HepG2 (cell line): ENCODE data around the gene OSBPL8. TPM values are rescaled to one million over a fixed set of nuclear protein-coding genes. Genes with fewer than 3 reads are reported as not detected.

Source experiments
- ATAC-seq: fragments of 200-7000 bp; cut with Tn5 transposase; 3 replicates; pipeline ENCODE4 v1.9.1; 2020; ENCODE audit warnings: mild to moderate bottlenecking, moderate library complexity
- BruUV-seq: library from RNA; stranded (reverse); fragments of 400-500 nt; replicated peaks from 2 replicates; lab custom pipeline; 2021; lab: Mats Ljungman, UMichigan
- CTCF ChIA-PET: fragments of 300-600 bp; formaldehyde crosslinking; extraction: SDS; loops from one replicate; lab custom pipeline; 2021; ENCODE audit warnings: low total read pairs, inconsistent platforms, low intra/inter-chr PET ratio; lab: Yijun Ruan, JAX
- POLR2A ChIA-PET: fragments of 350-600 bp; sonication (Branson Sonifier 250); formaldehyde crosslinking; loops from one replicate; lab custom pipeline; 2020; ENCODE audit warnings: antibody characterized with exemption, inconsistent platforms; lab: Yijun Ruan, JAX
- DNase-seq: peaks from one replicate; pipeline ENCODE4 v3.0.0-alpha.2; 2015; ENCODE audit warnings: low spot score
- FAIRE-seq: peaks from 3 replicates; lab custom pipeline; 2011; peaks lifted over from hg19 to GRCh38; lab: Jason Lieb, UNC
- H2AFZ ChIP-seq: one replicate; pipeline ENCODE4 v1.6.1; 2011; ENCODE audit warnings: low read length, inconsistent platforms
- H3K27ac ChIP-seq: fragments of 300-600 bp; 3 replicates; pipeline ENCODE4 v1.8.0; 2011; ENCODE audit warnings: mixed run types, mild to moderate bottlenecking, mixed read lengths, low read length, inconsistent platforms; ENCODE audit not compliant: insufficient read depth; ENCODE audit errors: extremely low read length
- H3K27me3 ChIP-seq, 2 experiments: fragments of 200-600 bp in 1 of 2; 2 replicates in 1 of 2; 3 replicates in 1 of 2; pipeline versions ENCODE4 v1.6.0 to v1.8.0; 2011; ENCODE audit warnings: low read length in 2 of 2, mild to moderate bottlenecking in 2 of 2, moderate library complexity in 2 of 2, inconsistent platforms in 1 of 2; ENCODE audit not compliant: insufficient read depth in 2 of 2, control insufficient read depth in 1 of 2
- H3K36me3 ChIP-seq, 2 experiments: fragments of 200-600 bp in 1 of 2; replicated peaks in 1 of 2; 2 replicates in 1 of 2; 3 replicates in 1 of 2; pipeline versions ENCODE4 v1.5.1 to v1.8.0; 2011; ENCODE audit warnings: low read length in 2 of 2, inconsistent platforms in 1 of 2; ENCODE audit not compliant: insufficient read depth in 2 of 2, control insufficient read depth in 1 of 2
- H3K4me1 ChIP-seq: 2 replicates; pipeline ENCODE4 v1.5.1; 2012; ENCODE audit warnings: low read length, inconsistent platforms; ENCODE audit not compliant: insufficient read depth
- H3K4me2 ChIP-seq: 2 replicates; pipeline ENCODE4 v1.6.0; 2011; ENCODE audit warnings: low read depth, low read length, inconsistent platforms
- H3K4me3 ChIP-seq, 3 experiments: fragments of 200-600 bp in 1 of 3; sonication (generic), shearing (Covaris generic) in 1 of 3; replicated peaks in 1 of 3; 2 replicates each; pipeline ENCODE4 v1.5.1; 2011 to 2016; ENCODE audit warnings: low read length in 3 of 3, inconsistent platforms in 2 of 3, low read depth in 2 of 3, mild to moderate bottlenecking in 2 of 3, control low read depth in 1 of 3, mixed read lengths in 1 of 3; ENCODE audit not compliant: insufficient read depth in 1 of 3
- H3K79me2 ChIP-seq: one replicate; pipeline ENCODE4 v1.6.1; 2011; ENCODE audit warnings: low read length, inconsistent platforms; ENCODE audit not compliant: insufficient read depth
- H3K9ac ChIP-seq: 2 replicates; pipeline ENCODE4 v1.6.0; 2011; ENCODE audit warnings: mild to moderate bottlenecking, low read depth, low read length, inconsistent platforms; ENCODE audit not compliant: insufficient read depth
- H3K9me3 ChIP-seq: 2 replicates; pipeline ENCODE4 v1.5.1; 2012; ENCODE audit warnings: mild to moderate bottlenecking, low read length
- H4K20me1 ChIP-seq: 2 replicates; pipeline ENCODE4 v1.6.0; 2011; ENCODE audit warnings: inconsistent platforms, mild to moderate bottlenecking, low read length, moderate library complexity; ENCODE audit not compliant: insufficient read depth
- CEBPB ChIP-seq: IDR thresholded peaks from 2 replicates; pipeline ENCODE4 v1.6.1; 2011; ENCODE audit warnings: low read depth, low read length, improper control_type of control experiment, borderline replicate concordance
- CEBPG ChIP-seq: IDR thresholded peaks from 2 replicates; pipeline ENCODE4 v1.6.1; 2016
- GFI1 ChIP-seq: sonication (generic); formaldehyde crosslinking; IDR thresholded peaks from 2 replicates; pipeline ENCODE4 v1.5.0; 2020; ENCODE audit warnings: missing genetic modification reagents, mild to moderate bottlenecking, borderline replicate concordance
- HMG20B ChIP-seq: conservative IDR thresholded peaks from 2 replicates; pipeline ENCODE4 v1.6.1; 2016; ENCODE audit warnings: missing genetic modification reagents, missing compliant biosample characterization
- HNRNPL ChIP-seq: fragments of 200-400 bp; formaldehyde crosslinking; IDR thresholded peaks from 2 replicates; pipeline ENCODE4 v1.6.1; 2017; ENCODE audit warnings: mild to moderate bottlenecking, low read depth, low read length
- NFE2L2 ChIP-seq: fragments of 150-350 bp; IDR thresholded peaks from 2 replicates; pipeline ENCODE4 v1.6.1; 2014; ENCODE audit warnings: low read length
- TOE1 ChIP-seq: sonication (generic); formaldehyde crosslinking; IDR thresholded peaks from 2 replicates; pipeline ENCODE4 v1.4.0; 2020; ENCODE audit warnings: mild to moderate bottlenecking, missing genetic modification reagents
- ZNF644 ChIP-seq: IDR thresholded peaks from 2 replicates; pipeline ENCODE4 v1.6.1; 2016; ENCODE audit warnings: low read depth
- ZSCAN22 ChIP-seq: sonication (generic); formaldehyde crosslinking; IDR thresholded peaks from 2 replicates; pipeline ENCODE4 v1.4.0; 2020; ENCODE audit warnings: mild to moderate bottlenecking, missing genetic modification reagents
- WGBS: methylation state at CpG from one replicate; pipeline ENCODE4 v1.1.6; 2017; ENCODE audit warnings: low lambda C conversion rate; 5-methylcytosine and 5-hydroxymethylcytosine counted together
- in situ Hi-C: cut with HindIII; loops from 2 replicates; pipeline ENCODE4 v1.10.0; 2017; ENCODE audit warnings: low pct_unique_long_range_greater_than_20kb; ENCODE audit not compliant: extremely low pct_ligation_motif_present
- intact Hi-C: fragments of 100-400 bp; cut with micrococcal nuclease; formaldehyde crosslinking; loops from one replicate; pipeline ENCODE4 v1.10.0; 2022; ENCODE audit not compliant: unreplicated experiment
- polyA plus RNA-seq, 8 experiments: library from polyadenylated mRNA; depleted of rRNA in 3 of 8; stranded (reverse) in 7 of 8; unstranded in 1 of 8; fragments of >200 nt; fragmentation: Illumina TruSeq in 4 of 8; extraction: Trizol in 4 of 8; gene quantifications; 2 replicates each; pipeline versions ENCODE4 v1.2.1 to v1.2.3, GENCODE V29; 2011 to 2016; ENCODE audit warnings: low read depth in 4 of 8, missing spikeins in 1 of 8, mixed read lengths in 1 of 8; ENCODE audit not compliant: insufficient read depth in 1 of 8
- total RNA-seq, 5 experiments: library from RNA; depleted of rRNA; stranded (reverse); fragments of >200 nt; fragmentation: Illumina TruSeq; extraction: Trizol; gene quantifications; 2 replicates each; pipeline ENCODE4 v1.2.3, GENCODE V29; 2016; ENCODE audit warnings: low read depth in 1 of 5
- TF ChIP-seq, protein P1 (sequence below): sonication (generic); formaldehyde crosslinking; IDR thresholded peaks from 2 replicates; pipeline ENCODE4 v1.8.1; 2023; ENCODE audit warnings: missing genetic modification reagents, mild to moderate bottlenecking, borderline replicate concordance

OSBPL8 gene
- total and polyA plus RNA-seq, 2 of the 13 experiments (the other 11 are each of a cell fraction or from before 2014, with no cell fraction given) = 11.0 to 33.9 TPM

DNA sequence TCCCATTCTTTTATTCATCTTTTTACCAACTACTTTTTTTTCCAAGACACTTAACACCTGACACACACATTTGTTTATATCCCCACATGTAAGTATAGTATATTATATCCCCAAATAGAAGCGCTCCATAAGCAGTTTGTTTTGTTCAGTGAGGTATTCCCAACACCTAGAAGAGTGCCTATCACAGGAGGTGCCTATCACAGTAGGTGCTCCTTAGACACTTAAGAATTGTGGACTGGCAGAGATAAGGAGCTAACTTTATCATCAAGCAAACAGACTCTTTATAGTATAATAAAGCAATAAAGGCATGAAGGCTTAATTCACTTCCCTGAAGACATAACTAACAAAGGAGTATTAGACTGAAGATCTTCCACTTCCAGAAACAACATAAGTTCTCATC lies 29.1 kb downstream of the OSBPL8 start:
- H2AFZ ChIP-seq = no peak overlapping the region
- no peaks in the 10 kb centered on the region for H3K36me3 ChIP-seq
- no peak overlapping the region for H3K4me3 ChIP-seq
- no TSS peak for BruUV-seq
- WGBS = 97% methylated on average over 1 of the region's 1 CpG
- H3K4me2 ChIP-seq = no peak overlapping the region
- H4K20me1 ChIP-seq = no peaks in the 10 kb centered on the region
- intact Hi-C loops = no loop called here
- ChIA-PET CTCF (no interaction called here), POLR2A (no interaction called here)
- H3K79me2 ChIP-seq = peaks cover 12% of the 10 kb centered on the region
- no peaks in the 10 kb centered on the region for H3K9me3 ChIP-seq
- in situ Hi-C loops = no loop called here
- no peak for TF ChIP-seq HNRNPL
- H3K27ac ChIP-seq = no peak overlapping the region
- FAIRE-seq = no peak
- no peak for ATAC-seq
- no peaks in the 10 kb centered on the region; a peak in 1 of 5 replicates for H3K27me3 ChIP-seq
- no peak for DNase-seq
- H3K4me1 ChIP-seq = peaks cover 18% of the 10 kb centered on the region
- no peak overlapping the region for H3K9ac ChIP-seq

DNA sequence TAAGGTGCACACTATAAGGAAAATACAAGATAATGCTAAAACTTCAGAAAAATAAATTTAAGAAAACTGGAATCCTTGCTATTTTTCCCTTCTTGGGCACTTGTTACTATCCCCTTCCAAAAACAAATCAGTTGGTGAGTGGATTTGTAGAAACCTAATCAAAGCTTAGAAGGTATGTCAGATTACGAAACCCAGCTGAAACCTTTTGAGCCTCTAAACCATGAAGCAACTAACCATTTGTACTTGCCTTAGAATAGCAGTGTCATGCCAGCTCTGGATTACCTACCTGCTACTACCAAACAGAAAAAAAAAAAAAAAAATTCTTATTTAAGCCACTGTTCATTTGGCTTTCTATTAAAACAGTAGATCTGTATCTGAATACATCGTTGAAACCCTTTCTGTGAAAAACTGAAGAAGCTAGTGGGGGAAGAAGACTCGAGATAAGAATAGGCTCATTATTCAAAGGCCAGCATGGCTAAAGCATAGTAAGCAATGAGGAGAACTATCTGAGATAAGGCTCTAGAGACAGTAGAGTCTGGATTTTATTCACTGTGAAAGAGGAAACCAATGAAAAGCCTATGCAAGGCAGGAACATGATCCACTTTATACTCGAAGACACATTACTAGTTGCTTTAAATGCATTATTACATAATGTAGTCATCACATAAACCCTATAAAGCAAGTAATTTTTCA lies 30.2 kb downstream of the OSBPL8 start:
- Histone ChIP-seq H3K9ac (no peak overlapping the region), H3K4me2 (no peak overlapping the region), H3K27me3 (no peaks in the 10 kb centered on the region; a peak in 1 of 5 replicates), H2AFZ (no peak overlapping the region), H3K36me3 (no peaks in the 10 kb centered on the region), H3K4me1 (peaks cover 18% of the 10 kb centered on the region), H3K27ac (peak overlapping the region; percentile 36), H3K79me2 (peaks cover 12% of the 10 kb centered on the region), H3K9me3 (no peaks in the 10 kb centered on the region), H3K4me3 (no peak overlapping the region), H4K20me1 (no peaks in the 10 kb centered on the region)
- in situ Hi-C loops (no loop called here), intact Hi-C loops (no loop called here)
- FAIRE-seq (peak; percentile 78), ATAC-seq (peak; percentile 80), DNase-seq (peak; percentile 75)
- POLR2A ChIA-PET = no interaction called here
- 77% methylated on average over 4 of the region's 4 CpGs for WGBS
- CTCF ChIA-PET = no interaction called here
- no TSS peak for BruUV-seq
- TF ChIP-seq GFI1 (peak; percentile 53; the same call in 1 of the 2 replicates), TOE1 (CRISPR knock-in tag) (no peak), CEBPB (peak; percentile 89), CEBPG (CRISPR knock-in tag) (peak; percentile 73), ZNF644 (CRISPR knock-in tag) (0 out of 2 replicates have a peak, but pooled peaks have one; percentile 45), ZSCAN22 (CRISPR knock-in tag) (no peak), HMG20B (CRISPR knock-in tag) (peak; percentile 52; the same call in 1 of the 2 replicates), NFE2L2 (0 out of 2 replicates have a peak, but pooled peaks have one; percentile 9)
- TF ChIP-seq, protein P1, sequence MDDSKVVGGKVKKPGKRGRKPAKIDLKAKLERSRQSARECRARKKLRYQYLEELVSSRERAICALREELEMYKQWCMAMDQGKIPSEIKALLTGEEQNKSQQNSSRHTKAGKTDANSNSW (CRISPR knock-in tag) = no peak
